ENCODE data around the gene TTC33.

GRCh38 chr5:40550481-40550880 is 205.3 kb downstream of the TTC33 start:
- TF ChIP-seq CTCF (IDR thresholded peaks at IDR 0.05) (no peak), REST (IDR thresholded peaks at IDR 0.05; ENCODE audit: insufficient read depth in 1 of 2, low read depth in 2 of 2, low read length in 1 of 2) (no peak), POLR2AphosphoS5 (IDR thresholded peaks at IDR 0.05; ENCODE audit: low read depth, low read length) (no peak), SIN3A (IDR thresholded peaks at IDR 0.05; ENCODE audit: borderline replicate concordance, insufficient read depth, low read depth, low read length) (no peak), TCF7L2 (IDR thresholded peaks at IDR 0.05; ENCODE audit: low read depth, low read length) (no peak)
